ENCODE measurements around the gene MED1.
"Not testable (repeated sequence)": the region's sequence is repeated elsewhere in the genome, so short reads cannot be mapped to it uniquely, and the experiment has no call there.

Gene MED1

GRCh38 chr17:39391448-39391847, 59.6 kb downstream of the MED1 start:
- DNase-seq (ENCODE audit: insufficient read length) (no peak), FAIRE-seq (no peak)
- no peak for TF ChIP-seq POLR2AphosphoS5 (IDR thresholded peaks at IDR 0.05; ENCODE audit: low read depth, low read length)
- TF ChIP-seq TAF1 (IDR thresholded peaks at IDR 0.05; ENCODE audit: borderline replicate concordance, low read depth, low read length), result no peak
- no peak for TF ChIP-seq POLR2A (IDR thresholded peaks at IDR 0.05; ENCODE audit: low read depth, low read length)

- TF ChIP-seq POLR2A (IDR thresholded peaks at IDR 0.05; ENCODE audit: low read depth, low read length), result no peak
- TF ChIP-seq POLR2AphosphoS5 (IDR thresholded peaks at IDR 0.05; ENCODE audit: low read depth, low read length), result no peak
- TF ChIP-seq TAF1 (IDR thresholded peaks at IDR 0.05; ENCODE audit: borderline replicate concordance, low read depth, low read length), result no peak
Measured at GRCh38 chr17:39385040-39385439, 66.0 kb downstream of the MED1 start.

GRCh38 chr17:39380144-39380543, 70.9 kb downstream of the MED1 start:
- no peak for DNase-seq (ENCODE audit: insufficient read length)
- no peak for FAIRE-seq
- TF ChIP-seq TAF1 (IDR thresholded peaks at IDR 0.05; ENCODE audit: borderline replicate concordance, low read depth, low read length) (no peak), POLR2AphosphoS5 (IDR thresholded peaks at IDR 0.05; ENCODE audit: low read depth, low read length) (no peak)

More at GRCh38 chr17:39385040-39385439, 66.0 kb downstream of the MED1 start:
- DNase-seq (ENCODE audit: insufficient read length), result no peak
- FAIRE-seq, result no peak

DNA sequence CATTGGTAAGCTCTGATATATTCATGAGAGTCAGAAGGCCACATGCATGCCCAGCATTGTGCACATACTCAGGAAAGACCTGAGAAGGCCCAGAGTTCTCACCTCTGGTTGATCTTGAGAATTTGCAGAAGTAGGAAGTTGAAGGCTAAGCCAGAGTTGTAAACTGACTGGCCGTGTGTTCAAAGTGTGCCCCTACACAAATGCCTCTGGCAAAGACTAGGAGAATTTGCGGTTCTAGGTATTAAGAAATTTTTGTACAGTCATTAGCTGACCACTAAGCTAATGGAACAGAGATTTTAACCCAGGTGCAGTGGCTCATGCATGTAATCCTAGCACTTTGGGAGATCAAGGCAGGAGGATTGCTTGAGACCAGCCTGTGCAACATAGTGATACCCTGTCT, 74.6 kb downstream of the MED1 start:
- FAIRE-seq, result peak; percentile 64
- TF ChIP-seq POLR2A (IDR thresholded peaks at IDR 0.05; ENCODE audit: low read depth, low read length), result no peak
- no peak for TF ChIP-seq POLR2AphosphoS5 (IDR thresholded peaks at IDR 0.05; ENCODE audit: low read depth, low read length)
- no peak for TF ChIP-seq TAF1 (IDR thresholded peaks at IDR 0.05; ENCODE audit: borderline replicate concordance, low read depth, low read length)
- DNase-seq (ENCODE audit: insufficient read length), result no peak

- DNase-seq (ENCODE audit: insufficient read length); FAIRE-seq: not testable (repeated sequence)
Measured at GRCh38 chr17:39367805-39368204, 83.3 kb downstream of the MED1 start.

DNA sequence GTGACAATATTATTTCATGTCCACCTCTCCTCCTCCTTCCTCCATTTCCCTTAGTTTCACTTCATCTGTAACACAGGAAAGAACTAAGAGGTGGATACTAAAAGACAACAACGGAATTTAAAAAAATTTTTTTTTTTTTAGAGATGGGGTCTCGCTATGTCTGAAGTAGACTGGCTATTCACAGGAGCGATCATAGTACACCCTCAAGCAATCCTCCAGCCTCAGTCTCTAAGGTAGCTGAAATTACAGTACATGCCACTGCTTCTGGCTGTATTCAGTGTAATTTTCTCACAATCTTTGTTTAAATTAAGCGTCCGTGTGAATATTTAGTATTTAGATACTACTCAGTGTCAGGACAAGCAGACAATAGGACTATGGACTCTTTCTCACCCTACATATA, 85.2 kb downstream of the MED1 start:
- no peak for DNase-seq (ENCODE audit: insufficient read length)
- no peak for FAIRE-seq
- TF ChIP-seq TAF1 (IDR thresholded peaks at IDR 0.05; ENCODE audit: borderline replicate concordance, low read depth, low read length) (no peak), POLR2AphosphoS5 (IDR thresholded peaks at IDR 0.05; ENCODE audit: low read depth, low read length) (no peak), POLR2A (IDR thresholded peaks at IDR 0.05; ENCODE audit: low read depth, low read length) (no peak)

DNA sequence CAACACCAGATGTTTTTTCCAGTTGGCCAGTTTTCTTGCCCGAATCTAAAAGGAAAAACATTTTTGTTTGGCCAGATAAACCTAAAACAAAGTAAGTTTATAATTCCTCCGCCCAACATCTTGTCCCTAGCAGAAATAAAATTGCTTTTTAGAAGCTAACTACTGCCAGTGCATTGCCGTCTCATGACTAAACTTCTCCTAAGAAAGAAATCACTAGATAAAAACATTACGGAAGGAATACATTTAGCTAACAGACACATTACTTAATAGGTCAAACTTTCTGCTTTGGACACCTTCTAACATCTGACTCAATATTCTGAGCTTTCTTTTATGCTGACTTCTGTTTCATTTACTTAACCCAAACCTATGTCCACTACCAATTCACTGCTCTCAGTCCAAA, 85.8 kb downstream of the MED1 start:
- no peak for FAIRE-seq
- DNase-seq (ENCODE audit: insufficient read length), result no peak
- no peak for TF ChIP-seq POLR2A (IDR thresholded peaks at IDR 0.05; ENCODE audit: low read depth, low read length)
- TF ChIP-seq POLR2AphosphoS5 (IDR thresholded peaks at IDR 0.05; ENCODE audit: low read depth, low read length), result no peak
- TF ChIP-seq TAF1 (IDR thresholded peaks at IDR 0.05; ENCODE audit: borderline replicate concordance, low read depth, low read length), result no peak

GRCh38 chr17:39364236-39365025, 86.6 kb downstream of the MED1 start:
- no peak for DNase-seq (ENCODE audit: insufficient read length)
- TF ChIP-seq POLR2AphosphoS5 (IDR thresholded peaks at IDR 0.05; ENCODE audit: low read depth, low read length), result no peak
- TF ChIP-seq TAF1 (IDR thresholded peaks at IDR 0.05; ENCODE audit: borderline replicate concordance, low read depth, low read length), result no peak
- TF ChIP-seq POLR2A (IDR thresholded peaks at IDR 0.05; ENCODE audit: low read depth, low read length), result no peak

GRCh38 chr17:39361064-39361463, 90.0 kb downstream of the MED1 start:
- TF ChIP-seq POLR2AphosphoS5 (IDR thresholded peaks at IDR 0.05; ENCODE audit: low read depth, low read length), result no peak
- no peak for TF ChIP-seq TAF1 (IDR thresholded peaks at IDR 0.05; ENCODE audit: borderline replicate concordance, low read depth, low read length)
- no peak for TF ChIP-seq POLR2A (IDR thresholded peaks at IDR 0.05; ENCODE audit: low read depth, low read length)
- FAIRE-seq (no peak), DNase-seq (ENCODE audit: insufficient read length) (no peak)

More at GRCh38 chr17:39364236-39365025, 86.6 kb downstream of the MED1 start:
- no peak for FAIRE-seq

DNA sequence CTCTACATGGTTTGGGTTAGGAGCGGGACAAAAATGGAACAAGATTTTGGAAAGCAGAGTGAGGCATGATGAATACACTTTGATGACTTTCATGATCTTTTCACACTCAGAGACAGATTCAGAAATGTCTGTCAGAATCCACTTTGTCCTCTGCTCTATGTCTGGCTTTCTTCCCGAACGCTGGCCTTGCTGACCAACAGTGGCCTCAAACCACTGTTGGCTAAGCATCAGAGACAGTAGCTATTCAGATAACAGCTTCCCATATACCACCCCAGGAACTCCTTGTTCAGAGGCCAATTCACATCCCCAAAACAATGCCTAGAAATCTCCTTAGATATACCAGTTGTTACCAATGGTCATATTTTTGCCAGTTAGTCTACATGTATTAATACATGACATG, 90.5 kb downstream of the MED1 start:
- TF ChIP-seq TAF1 (IDR thresholded peaks at IDR 0.05; ENCODE audit: borderline replicate concordance, low read depth, low read length) (no peak), POLR2AphosphoS5 (IDR thresholded peaks at IDR 0.05; ENCODE audit: low read depth, low read length) (no peak), POLR2A (IDR thresholded peaks at IDR 0.05; ENCODE audit: low read depth, low read length) (no peak)
- DNase-seq (ENCODE audit: insufficient read length) (no peak), FAIRE-seq (no peak)

DNA sequence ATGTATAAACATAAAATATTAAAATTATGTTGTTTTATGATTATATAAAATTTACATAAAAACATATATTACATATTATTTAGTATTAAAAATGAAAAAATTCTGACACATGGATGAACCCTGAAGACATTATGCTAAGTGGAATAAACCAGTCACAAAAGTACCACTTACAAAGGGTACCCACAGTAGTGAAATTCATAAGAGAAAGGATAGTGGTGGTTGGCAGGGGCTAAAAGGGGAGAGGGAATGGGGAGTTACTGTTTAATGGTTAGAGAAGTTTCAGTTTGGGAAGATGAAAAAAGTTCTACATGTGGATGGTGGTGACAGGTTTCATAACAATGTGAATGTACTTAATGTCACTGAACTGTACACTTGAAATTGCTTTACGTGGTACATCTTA, 91.1 kb downstream of the MED1 start:
- FAIRE-seq, result no peak
- no peak for DNase-seq (ENCODE audit: insufficient read length)
- no peak for TF ChIP-seq TAF1 (IDR thresholded peaks at IDR 0.05; ENCODE audit: borderline replicate concordance, low read depth, low read length)
- no peak for TF ChIP-seq POLR2A (IDR thresholded peaks at IDR 0.05; ENCODE audit: low read depth, low read length)
- no peak for TF ChIP-seq POLR2AphosphoS5 (IDR thresholded peaks at IDR 0.05; ENCODE audit: low read depth, low read length)

DNA sequence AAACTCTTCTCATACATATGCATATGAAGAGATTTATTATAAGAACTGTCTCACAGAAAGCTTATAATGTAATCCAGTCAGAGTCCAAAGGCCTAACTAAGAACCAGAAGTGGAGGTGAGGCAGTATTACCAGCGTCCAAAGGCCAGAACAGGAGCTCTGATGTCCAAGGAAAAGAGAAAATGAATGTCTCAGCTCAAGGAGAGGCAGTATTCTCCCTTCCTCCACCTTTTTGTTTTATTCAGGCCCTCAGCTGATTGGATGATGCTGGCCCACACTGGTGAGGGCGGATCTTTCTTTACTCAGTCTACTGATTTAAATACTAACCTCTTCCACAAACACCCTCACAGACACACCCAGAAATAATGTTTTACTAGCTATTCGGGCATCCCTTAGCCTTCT, 93.1 kb downstream of the MED1 start:
- no peak for TF ChIP-seq POLR2AphosphoS5 (IDR thresholded peaks at IDR 0.05; ENCODE audit: low read depth, low read length)
- TF ChIP-seq TAF1 (IDR thresholded peaks at IDR 0.05; ENCODE audit: borderline replicate concordance, low read depth, low read length), result no peak
- TF ChIP-seq POLR2A (IDR thresholded peaks at IDR 0.05; ENCODE audit: low read depth, low read length), result no peak
- no peak for FAIRE-seq
- no peak for DNase-seq (ENCODE audit: insufficient read length)

Measured in GM12892 (cell line).